ENCODE data around the gene CHRNA3. TPM values are rescaled to one million over a fixed set of nuclear protein-coding genes. Genes with fewer than 3 reads are reported as not detected.

The CHRNA3 gene
- total RNA-seq, 1 experiment from 2014 or later: not detected

GRCh38 chr15:78620021-78620526 lies 722 bp downstream of the CHRNA3 start:
- TF ChIP-seq CBX3 (IDR thresholded peaks at IDR 0.05; ENCODE audit: low read depth) (no peak), EGR1 (IDR thresholded peaks at IDR 0.05; ENCODE audit: low read depth) (no peak), CEBPB (IDR thresholded peaks at IDR 0.05; ENCODE audit: low read depth) (no peak), EZH2phosphoT487 (IDR thresholded peaks at IDR 0.05; ENCODE audit: borderline replicate concordance) (no peak), SRF (IDR thresholded peaks at IDR 0.05; ENCODE audit: low read depth) (no peak), ZFX (IDR thresholded peaks at IDR 0.05) (no peak), SIN3A (IDR thresholded peaks at IDR 0.05; ENCODE audit: low read depth) (no peak), JUND (IDR thresholded peaks at IDR 0.05) (no peak), TCF7L2 (IDR thresholded peaks at IDR 0.05; ENCODE audit: borderline replicate concordance, extremely low read depth, insufficient read depth, insufficient read length) (no peak), SP1 (IDR thresholded peaks at IDR 0.05; ENCODE audit: low read depth) (no peak)
- TF ChIP-seq, protein P1, sequence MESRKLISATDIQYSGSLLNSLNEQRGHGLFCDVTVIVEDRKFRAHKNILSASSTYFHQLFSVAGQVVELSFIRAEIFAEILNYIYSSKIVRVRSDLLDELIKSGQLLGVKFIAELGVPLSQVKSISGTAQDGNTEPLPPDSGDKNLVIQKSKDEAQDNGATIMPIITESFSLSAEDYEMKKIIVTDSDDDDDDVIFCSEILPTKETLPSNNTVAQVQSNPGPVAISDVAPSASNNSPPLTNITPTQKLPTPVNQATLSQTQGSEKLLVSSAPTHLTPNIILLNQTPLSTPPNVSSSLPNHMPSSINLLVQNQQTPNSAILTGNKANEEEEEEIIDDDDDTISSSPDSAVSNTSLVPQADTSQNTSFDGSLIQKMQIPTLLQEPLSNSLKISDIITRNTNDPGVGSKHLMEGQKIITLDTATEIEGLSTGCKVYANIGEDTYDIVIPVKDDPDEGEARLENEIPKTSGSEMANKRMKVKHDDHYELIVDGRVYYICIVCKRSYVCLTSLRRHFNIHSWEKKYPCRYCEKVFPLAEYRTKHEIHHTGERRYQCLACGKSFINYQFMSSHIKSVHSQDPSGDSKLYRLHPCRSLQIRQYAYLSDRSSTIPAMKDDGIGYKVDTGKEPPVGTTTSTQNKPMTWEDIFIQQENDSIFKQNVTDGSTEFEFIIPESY (IDR thresholded peaks at IDR 0.05; ENCODE audit: extremely low read depth, insufficient replicate concordance, low read length): no peak
- TF ChIP-seq, protein P2, sequence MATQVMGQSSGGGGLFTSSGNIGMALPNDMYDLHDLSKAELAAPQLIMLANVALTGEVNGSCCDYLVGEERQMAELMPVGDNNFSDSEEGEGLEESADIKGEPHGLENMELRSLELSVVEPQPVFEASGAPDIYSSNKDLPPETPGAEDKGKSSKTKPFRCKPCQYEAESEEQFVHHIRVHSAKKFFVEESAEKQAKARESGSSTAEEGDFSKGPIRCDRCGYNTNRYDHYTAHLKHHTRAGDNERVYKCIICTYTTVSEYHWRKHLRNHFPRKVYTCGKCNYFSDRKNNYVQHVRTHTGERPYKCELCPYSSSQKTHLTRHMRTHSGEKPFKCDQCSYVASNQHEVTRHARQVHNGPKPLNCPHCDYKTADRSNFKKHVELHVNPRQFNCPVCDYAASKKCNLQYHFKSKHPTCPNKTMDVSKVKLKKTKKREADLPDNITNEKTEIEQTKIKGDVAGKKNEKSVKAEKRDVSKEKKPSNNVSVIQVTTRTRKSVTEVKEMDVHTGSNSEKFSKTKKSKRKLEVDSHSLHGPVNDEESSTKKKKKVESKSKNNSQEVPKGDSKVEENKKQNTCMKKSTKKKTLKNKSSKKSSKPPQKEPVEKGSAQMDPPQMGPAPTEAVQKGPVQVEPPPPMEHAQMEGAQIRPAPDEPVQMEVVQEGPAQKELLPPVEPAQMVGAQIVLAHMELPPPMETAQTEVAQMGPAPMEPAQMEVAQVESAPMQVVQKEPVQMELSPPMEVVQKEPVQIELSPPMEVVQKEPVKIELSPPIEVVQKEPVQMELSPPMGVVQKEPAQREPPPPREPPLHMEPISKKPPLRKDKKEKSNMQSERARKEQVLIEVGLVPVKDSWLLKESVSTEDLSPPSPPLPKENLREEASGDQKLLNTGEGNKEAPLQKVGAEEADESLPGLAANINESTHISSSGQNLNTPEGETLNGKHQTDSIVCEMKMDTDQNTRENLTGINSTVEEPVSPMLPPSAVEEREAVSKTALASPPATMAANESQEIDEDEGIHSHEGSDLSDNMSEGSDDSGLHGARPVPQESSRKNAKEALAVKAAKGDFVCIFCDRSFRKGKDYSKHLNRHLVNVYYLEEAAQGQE (IDR thresholded peaks at IDR 0.05; ENCODE audit: low read depth): no peak
- H3K9ac ChIP-seq (ENCODE audit: low read length): no peak overlapping the region
- intact Hi-C loops (cut with micrococcal nuclease): no loop called here
- H4K20me1 ChIP-seq (ENCODE audit: insufficient read depth): no peaks in the 10 kb centered on the region
- H3K36me3 ChIP-seq (ENCODE audit: control insufficient read depth in 1 of 2, insufficient read depth in 2 of 2, low read length in 2 of 2): no peaks in the 10 kb centered on the region
- ChIA-PET RAD21 (ENCODE audit: low non-redundant PET in 1 of 2, low total read pairs in 2 of 2, uncharacterized antibody in 2 of 2, unreplicated experiment in 2 of 2) (no interaction called here), POLR2A (no interaction called here), CTCF (no interaction called here)
- H3K4me2 ChIP-seq (ENCODE audit: low read length): no peak overlapping the region
- H2AFZ ChIP-seq (ENCODE audit: low read depth, low read length, poor library complexity, severe bottlenecking): no peak overlapping the region
- DNase-seq (ENCODE audit: low read depth, low spot score): no peak
- H3K9me3 ChIP-seq (ENCODE audit: control insufficient read depth in 1 of 2, insufficient read depth in 1 of 2, low read depth in 1 of 2, low read length in 2 of 2): no peaks in the 10 kb centered on the region
- no peaks in the 10 kb centered on the region for H3K9me2 ChIP-seq (ENCODE audit: insufficient read depth)
- BruUV-seq (replicated peaks): no TSS peak
- no peak overlapping the region; the same call in 1 of the 2 replicates for H3K27ac ChIP-seq (ENCODE audit: low read depth, low read length)
- H3K79me2 ChIP-seq (ENCODE audit: insufficient read depth, low read length): no peaks in the 10 kb centered on the region
- ATAC-seq: no peak
- H3K27me3 ChIP-seq (ENCODE audit: insufficient read depth, low read length): no peaks in the 10 kb centered on the region
- H3K4me3 ChIP-seq (replicated peaks in 1 of 2; ENCODE audit: low read depth in 1 of 2, low read length in 2 of 2): no peak overlapping the region
- H3K4me1 ChIP-seq (ENCODE audit: control insufficient read depth in 1 of 2, insufficient read depth in 2 of 2, low read length in 2 of 2): peaks cover 0 to 4% of the 10 kb centered on the region in 2 experiments; a peak in 1 of 4 replicates

Data from HCT116 (cell line).